ENCODE data around the gene HPX. TPM values are rescaled to one million over a fixed set of nuclear protein-coding genes. Genes with fewer than 3 reads are reported as not detected.

The HPX gene
- total and polyA plus RNA-seq, 2 of the 4 experiments (the other 2 are of a cell fraction), result 0.36 to 1.4 TPM

GRCh38 chr11:6438979-6439571 lies 1.7 kb downstream of the HPX start:
- Histone ChIP-seq H3K36me3 (ENCODE audit: control insufficient read depth, insufficient read depth, low read length) (no peaks in the 10 kb centered on the region), H3K27me3 (ENCODE audit: control insufficient read depth, insufficient read depth, low read length) (no peaks in the 10 kb centered on the region), H3K4ac (ENCODE audit: low read depth, low read length) (no peak overlapping the region), H2BK120ac (ENCODE audit: low read depth, low read length) (no peak overlapping the region), H3K79me1 (ENCODE audit: low read depth in 1 of 2, low read length in 2 of 2) (no peaks in the 10 kb centered on the region), H3K56ac (ENCODE audit: extremely low read depth, insufficient read depth, low read length) (no peak overlapping the region), H2BK20ac (ENCODE audit: low read depth, low read length) (no peak overlapping the region), H2BK5ac (ENCODE audit: low read depth, low read length, poor library complexity, severe bottlenecking) (no peak overlapping the region), H3K4me2 (ENCODE audit: low read depth, low read length) (no peak overlapping the region), H3K18ac (ENCODE audit: low read depth, low read length) (no peak overlapping the region), H2BK15ac (ENCODE audit: low read depth, low read length) (no peak overlapping the region), H3K9me1 (ENCODE audit: insufficient read depth, low read length) (no peaks in the 10 kb centered on the region), H3K14ac (replicated peaks; ENCODE audit: low read depth, low read length) (no peak overlapping the region), H4K91ac (ENCODE audit: insufficient read depth, low read depth, low read length) (no peak overlapping the region), H2AK9ac (replicated peaks; ENCODE audit: low read depth, low read length, poor library complexity) (no peak overlapping the region), H3K4me1 (ENCODE audit: control insufficient read depth, insufficient read depth, low read length) (no peaks in the 10 kb centered on the region), H3K4me3 (ENCODE audit: insufficient read depth, low read depth, low read length) (no peak overlapping the region), H3K9me3 (ENCODE audit: control insufficient read depth, insufficient read depth, low read length) (no peaks in the 10 kb centered on the region), H3K23ac (ENCODE audit: low read depth, low read length) (no peak overlapping the region), H3K27ac (ENCODE audit: insufficient read depth, low read length) (no peak overlapping the region), H2AFZ (replicated peaks; ENCODE audit: low read length, poor library complexity) (peak overlapping the region; percentile 54), H4K20me1 (ENCODE audit: insufficient read depth, low read length) (no peaks in the 10 kb centered on the region), H2AK5ac (ENCODE audit: low read depth, low read length) (no peak overlapping the region), H4K5ac (ENCODE audit: low read depth, low read length) (no peak overlapping the region), H4K8ac (ENCODE audit: low read depth in 2 of 2, low read length in 2 of 2) (no peak overlapping the region), H3K9ac (ENCODE audit: low read depth, low read length) (no peak overlapping the region)
- no TSS peak for BruUV-seq (replicated peaks)
- peak; percentile 55 for ATAC-seq (ENCODE audit: low read depth)
- peak; percentile 59 for DNase-seq
- peak; percentile 61 for TF ChIP-seq CTCF (conservative IDR thresholded peaks at IDR 0.05; ENCODE audit: low read depth, low read length)
- TF ChIP-seq, protein P1, sequence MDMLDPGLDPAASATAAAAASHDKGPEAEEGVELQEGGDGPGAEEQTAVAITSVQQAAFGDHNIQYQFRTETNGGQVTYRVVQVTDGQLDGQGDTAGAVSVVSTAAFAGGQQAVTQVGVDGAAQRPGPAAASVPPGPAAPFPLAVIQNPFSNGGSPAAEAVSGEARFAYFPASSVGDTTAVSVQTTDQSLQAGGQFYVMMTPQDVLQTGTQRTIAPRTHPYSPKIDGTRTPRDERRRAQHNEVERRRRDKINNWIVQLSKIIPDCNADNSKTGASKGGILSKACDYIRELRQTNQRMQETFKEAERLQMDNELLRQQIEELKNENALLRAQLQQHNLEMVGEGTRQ (IDR thresholded peaks at IDR 0.05; ENCODE audit: low read depth, low read length), result no peak
- TF ChIP-seq RCOR1 (IDR thresholded peaks at IDR 0.05; ENCODE audit: insufficient replicate concordance, low read length), result no peak
- no peak for TF ChIP-seq RFX5 (IDR thresholded peaks at IDR 0.05; ENCODE audit: low read depth, low read length)
- TF ChIP-seq MAZ (IDR thresholded peaks at IDR 0.05; ENCODE audit: borderline replicate concordance, low read depth, low read length), result no peak; the same call in 1 of the 2 replicates
- peak; percentile 53 for TF ChIP-seq RAD21 (IDR thresholded peaks at IDR 0.05; ENCODE audit: low read length)
- peak; percentile 69; the same call in 1 of the 2 replicates for TF ChIP-seq MXI1 (IDR thresholded peaks at IDR 0.05; ENCODE audit: borderline replicate concordance, low read depth, low read length)
- peak; percentile 63 for TF ChIP-seq SMC3 (IDR thresholded peaks at IDR 0.05; ENCODE audit: low read depth, low read length)
- ChIA-PET CTCF (interaction anchor here (0.6 to 2.6 kb wide), 8 partner anchors 12 to 244 kb away, joined by 3 to 19 read pairs (median 3); partner anchors contain the start of gene MRPL17), POLR2A (ENCODE audit: unreplicated experiment) (no interaction called here)
- in situ Hi-C loops (cut with MboI; ENCODE audit: low sequenced_read_pairs) (no loop called here), dilution Hi-C loops (cut with HindIII; ENCODE audit: low sequenced_read_pairs, unreplicated experiment) (no loop called here), intact Hi-C loops (cut with micrococcal nuclease) (loop anchor here (1.0 kb wide), 1 partner anchor 267 kb away; no protein-coding TSS in a partner anchor)
- 17% methylated on average over 1 of the region's 1 CpG; no CpG with 5 or more reads in 1 of the 2 experiments for WGBS, 2 experiments (ENCODE audit: extremely low coverage in 2 of 2, insufficient read length in 1 of 2)
